TTC549 (cell line): ENCODE data around the gene MGAT4A.

Experiments used
- FAIRE-seq: peaks from 2 replicates; lab custom pipeline; 2012; peaks lifted over from hg19 to GRCh38; lab: Jason Lieb, UNC

Gene MGAT4A

DNA sequence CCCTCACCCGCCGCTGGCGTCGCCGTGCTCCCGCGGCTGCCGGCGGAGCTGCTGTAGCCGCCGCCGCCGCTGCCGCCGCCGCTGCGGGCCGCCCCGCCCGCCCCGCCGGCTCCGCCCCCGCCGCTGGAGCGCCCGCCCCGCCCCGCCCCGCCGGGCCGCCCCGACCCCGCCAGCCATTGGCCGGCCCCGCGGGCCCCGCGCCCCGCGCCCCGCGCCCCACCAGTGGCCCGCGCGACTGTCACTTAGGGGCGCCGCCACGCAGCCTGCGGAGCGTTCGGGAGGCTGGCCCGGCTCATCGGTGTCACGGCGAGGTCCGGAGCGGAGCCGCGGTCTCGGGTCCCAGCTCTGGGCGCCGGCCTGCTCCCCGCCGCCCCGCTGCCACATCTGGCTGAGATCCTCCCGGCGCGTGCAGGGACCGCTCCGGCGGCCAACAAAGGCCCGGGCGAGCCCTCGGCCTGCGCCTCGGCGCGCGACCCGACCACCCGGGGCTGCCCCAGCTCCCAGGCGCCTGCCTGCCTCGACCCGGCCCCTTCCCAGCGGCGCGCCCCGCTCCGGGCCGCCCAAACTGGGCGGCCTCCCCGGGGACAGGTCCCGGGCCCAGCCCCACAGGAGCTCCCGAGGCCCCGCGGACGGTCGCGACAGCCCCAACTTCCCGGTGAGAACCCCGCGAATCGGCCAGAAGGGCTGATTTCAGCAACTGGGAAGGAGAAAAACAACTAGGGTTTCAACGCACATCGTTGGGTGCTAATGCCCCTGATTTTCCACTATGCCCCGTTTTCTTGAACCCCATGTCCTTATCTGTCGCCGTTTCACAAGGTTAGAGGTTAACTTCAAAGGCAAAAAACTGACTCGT lies at the start of gene MGAT4A:
Gene MGAT4A (minus strand): TSS at position 92 of the 853 bp plus-strand sequence. CDS start 4,800 bp downstream, outside the sequence.
- FAIRE-seq, result no peak

DNA sequence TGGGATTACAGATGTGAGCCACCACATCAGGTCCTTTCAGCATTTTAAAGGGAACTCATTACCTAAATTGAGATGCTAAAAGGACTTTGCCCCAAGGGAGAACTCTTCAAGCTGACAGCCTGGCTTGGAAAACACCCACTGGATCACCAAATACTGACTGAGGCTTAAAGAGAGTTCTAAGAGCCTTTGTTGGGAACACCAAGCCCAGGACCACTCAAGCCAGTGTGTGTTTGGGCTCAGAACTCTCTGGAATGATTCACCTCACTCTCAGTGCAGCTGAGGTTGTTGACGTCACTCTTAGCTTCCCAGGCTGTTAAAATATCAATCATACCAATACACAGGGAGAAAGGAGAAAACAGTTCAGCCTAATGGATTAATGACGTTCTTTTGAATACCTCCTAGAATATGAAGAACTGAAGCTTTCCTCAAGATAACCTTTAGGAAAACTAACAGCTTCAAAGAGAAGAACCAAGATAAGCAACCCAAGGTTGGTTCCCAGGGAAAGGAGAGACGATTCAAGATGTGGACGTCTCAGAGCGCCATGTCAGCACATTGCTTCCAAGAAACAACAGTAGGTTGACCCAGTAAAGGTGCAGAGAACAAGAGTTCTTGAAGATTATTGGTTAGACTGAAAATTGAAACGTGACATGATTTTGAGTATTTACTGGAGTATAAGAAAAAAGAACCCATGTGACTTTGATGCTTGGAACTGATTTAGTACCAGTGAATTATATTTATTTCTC lies 48.0 kb upstream of the MGAT4A start:
- FAIRE-seq, result no peak

DNA sequence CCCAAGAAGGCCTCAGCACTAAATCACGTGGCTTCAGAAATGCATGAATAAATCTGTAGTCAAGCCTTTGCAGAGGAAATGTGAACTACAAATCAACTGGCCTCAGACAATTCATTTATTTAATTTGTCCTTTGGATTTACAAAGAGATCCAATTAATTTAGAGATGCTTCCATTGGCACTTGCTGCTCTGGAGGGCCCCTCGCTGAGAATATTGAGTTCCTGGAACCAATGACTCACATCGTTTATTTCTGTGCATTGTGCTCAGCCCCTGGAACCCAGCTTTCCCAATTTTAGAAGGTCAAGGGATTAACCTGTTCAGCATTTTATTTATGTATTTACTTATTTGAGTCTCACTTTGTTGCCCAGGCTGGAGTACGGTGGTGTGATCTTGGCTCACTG lies 47.2 kb upstream of the MGAT4A start:
- FAIRE-seq, result no peak

DNA sequence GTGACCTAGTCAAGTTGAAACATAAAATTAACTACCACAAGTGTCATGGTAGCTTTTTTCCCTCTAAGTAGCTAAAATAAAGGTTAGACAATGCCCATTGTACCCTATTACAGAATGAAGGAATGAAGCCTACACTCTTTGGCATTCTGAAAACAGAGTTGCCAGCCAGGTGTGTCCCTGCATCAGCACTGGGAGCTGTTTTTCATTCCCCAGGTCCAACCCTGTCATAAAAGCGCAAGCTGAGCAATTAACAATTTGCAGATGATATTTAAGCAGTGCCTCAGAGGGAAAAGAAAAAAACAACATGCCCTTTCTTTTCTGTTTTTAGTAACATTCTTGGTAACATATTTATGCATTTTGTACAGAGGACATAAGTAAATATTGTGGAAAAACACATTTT lies 46.8 kb upstream of the MGAT4A start:
- FAIRE-seq, result no peak

DNA sequence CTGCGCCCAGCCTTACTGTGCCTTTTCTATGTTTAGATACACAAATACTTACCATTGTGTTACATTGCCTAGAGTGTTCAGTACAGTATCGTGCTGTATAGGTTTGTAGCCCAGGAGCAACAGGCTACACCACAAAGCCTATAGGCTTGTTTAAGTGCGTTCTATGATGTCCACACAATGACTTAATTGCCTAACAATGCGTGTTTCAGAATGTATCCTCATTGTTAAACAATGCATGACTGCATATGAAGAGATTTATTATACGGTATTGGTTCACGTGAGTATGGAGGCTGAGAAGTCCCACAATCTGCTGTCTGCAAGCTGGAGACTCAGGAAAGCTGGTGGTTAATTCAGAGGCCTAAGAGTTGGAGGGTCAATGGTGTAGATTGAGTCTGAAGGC lies 46.1 kb upstream of the MGAT4A start:
- no peak for FAIRE-seq

DNA sequence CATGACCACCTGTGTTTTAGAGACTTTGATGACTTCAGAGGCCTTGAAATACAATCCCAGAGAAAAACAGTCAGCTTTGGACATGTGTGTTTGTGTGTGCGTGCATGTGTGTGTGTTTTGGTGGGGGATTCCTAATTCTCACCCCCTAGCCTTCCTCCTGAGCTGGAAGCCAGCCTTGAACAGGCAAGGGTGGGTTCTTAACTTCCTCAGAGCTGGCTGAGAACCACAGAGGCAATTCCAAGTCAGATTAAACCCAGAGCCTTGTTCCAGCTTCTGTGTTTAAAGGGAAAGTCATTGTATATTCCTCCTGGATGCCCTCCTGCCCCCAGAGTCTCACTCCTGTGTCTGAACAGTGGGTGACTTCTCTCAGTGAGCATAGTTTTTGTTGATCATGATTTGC lies 45.2 kb upstream of the MGAT4A start:
- FAIRE-seq, result no peak

DNA sequence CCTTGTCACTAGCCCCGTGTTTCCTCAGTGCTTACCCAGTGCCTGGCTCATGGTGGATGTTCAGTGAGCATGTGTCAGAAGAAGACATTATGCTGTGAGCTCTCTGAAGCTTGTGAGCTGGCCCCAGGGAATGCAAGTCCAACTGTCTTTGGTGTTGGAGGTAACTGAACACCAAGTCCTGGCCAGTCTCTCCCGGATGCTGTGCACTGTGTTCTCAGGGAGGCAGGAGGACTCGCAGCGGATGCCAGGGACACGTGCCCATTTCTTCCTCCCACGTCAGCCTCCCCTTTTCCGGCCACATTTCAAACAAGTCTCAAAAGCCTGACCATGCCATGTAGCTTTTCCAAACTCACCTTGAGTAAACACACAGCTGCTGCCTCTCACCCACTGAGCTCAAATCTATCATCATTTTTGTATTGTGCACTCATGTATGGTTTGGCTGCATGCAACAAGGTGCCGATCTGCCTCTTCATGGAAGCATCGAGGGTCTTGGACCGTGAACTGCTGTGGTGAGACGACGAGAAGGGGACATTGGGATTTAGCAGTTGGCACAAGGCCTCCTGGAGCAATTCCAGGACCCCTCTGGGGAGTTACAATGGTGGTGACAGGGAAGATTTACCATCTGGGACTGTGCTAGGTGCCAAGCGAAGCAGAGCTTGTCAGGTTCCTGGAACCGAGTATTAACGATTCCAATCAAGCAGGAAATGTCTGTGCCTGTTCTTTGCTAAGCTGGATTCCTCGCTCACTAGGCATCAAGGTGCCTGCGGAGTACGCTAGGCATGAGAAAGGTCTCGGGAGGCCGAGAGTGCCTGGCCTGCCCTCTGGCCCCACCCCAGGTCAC lies 44.4 kb upstream of the MGAT4A start:
- FAIRE-seq, result no peak

DNA sequence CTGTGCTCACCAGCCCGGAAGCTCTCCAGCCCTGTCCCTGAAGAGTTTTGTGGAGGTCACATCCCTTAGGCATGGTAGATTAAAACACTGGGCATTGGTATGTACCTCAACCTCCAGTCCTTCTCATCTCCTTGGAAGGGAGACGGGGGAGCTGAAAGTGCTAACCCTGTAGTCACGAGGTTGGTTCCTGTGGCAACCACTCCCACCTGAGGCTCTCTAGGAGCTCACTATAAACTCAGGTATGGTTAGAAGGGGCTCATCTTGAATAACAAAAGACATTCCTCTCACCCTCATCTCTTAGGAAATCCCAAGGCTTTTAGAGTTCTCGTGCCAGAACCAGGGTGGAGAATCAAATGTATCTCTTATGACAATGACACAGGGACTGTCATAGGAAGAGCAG lies 43.0 kb upstream of the MGAT4A start:
- no peak for FAIRE-seq

DNA sequence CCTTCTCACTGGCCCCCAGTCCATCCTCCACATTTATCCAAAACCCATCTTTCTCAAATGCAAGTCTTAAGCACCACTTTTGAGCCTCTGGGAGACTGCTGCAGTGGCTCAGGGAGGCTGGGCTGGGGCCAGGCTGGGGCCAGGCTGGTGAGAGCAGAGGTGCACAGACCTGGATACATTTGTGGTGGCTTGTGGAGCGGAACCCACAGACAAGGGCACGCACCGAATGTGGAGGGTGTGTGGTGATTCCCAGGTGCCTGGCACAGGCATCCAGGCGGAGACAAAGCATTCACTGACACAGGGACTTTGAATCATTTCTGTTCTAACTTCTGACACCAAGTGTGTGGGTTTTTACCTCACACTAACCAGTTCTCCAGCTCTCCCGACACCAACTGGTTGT lies 42.2 kb upstream of the MGAT4A start:
- no peak for FAIRE-seq

DNA sequence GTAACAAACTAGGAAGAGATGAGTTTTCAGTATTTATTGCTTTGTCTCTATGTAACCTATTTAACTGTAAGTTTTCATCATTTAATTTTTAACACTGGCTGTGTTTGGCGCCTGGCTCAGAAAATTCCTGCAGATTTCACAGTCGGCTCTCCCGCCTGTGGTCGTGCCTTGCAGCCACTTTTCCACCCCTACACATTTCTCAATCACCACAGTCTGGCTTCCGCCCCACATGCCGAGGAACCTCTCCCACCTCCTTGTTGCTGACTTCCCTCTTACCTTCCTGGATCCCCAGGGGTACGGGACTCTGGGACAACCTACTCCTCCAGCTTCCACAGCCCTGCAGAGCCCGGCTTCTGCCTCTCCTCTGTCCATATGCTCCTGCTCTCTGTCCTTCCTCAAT lies 41.6 kb upstream of the MGAT4A start:
- FAIRE-seq, result no peak

DNA sequence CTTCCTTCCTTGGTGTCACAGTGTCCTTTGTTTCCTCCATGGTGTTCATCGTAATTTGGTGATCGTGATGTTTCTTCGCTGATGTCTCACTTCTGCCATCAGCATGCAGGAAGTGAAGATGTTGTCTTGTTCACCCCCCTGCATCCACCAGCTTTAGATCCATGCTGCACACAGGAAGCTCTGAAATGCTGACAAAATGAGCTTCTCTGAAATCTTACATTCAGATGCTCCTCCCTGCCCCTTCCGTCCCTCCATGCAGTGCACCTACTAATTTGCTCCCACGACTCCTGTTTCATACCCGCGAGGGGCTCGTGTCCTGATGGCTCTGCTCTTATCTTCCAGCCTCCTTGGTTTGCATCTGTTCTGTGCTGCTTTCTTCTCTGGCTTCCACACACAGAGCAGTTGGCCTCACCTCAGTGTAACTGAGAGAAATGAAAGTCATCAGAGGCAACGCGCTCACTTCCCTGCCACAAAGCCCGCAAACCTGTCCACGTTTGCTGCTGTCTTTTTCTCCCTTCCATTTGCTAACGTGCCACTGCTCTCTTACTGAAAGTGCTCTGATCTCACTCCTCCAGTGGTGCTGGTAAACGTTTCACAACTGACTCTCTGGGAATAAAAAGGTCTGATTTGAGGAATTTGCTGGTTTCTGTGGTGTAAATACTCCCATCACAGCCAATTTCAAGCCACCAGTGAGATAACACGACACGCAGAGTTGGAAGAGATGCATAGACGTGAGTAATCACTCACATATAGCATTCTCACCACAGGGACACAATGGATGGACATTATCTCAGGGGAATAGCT lies 41.0 kb upstream of the MGAT4A start:
- no peak for FAIRE-seq

DNA sequence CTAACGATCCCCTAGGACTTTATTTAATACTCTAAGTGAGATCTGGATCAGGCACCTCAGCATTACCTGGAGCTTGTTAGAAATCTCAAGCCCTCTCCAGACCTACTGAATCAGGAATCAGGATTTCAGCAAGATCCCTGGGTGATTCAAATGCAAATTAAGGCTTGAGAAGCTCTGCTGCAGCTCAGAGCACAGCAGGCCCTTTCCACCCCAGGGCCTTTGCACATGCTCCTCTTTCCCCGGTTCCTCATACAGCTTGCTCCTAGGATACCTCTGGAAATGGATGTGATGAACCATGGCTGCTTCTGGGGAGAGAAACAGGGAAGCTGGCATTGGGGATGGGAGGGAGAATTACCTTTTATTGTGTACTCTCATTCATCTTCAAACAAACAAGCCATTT lies 40.3 kb upstream of the MGAT4A start:
- no peak for FAIRE-seq

DNA sequence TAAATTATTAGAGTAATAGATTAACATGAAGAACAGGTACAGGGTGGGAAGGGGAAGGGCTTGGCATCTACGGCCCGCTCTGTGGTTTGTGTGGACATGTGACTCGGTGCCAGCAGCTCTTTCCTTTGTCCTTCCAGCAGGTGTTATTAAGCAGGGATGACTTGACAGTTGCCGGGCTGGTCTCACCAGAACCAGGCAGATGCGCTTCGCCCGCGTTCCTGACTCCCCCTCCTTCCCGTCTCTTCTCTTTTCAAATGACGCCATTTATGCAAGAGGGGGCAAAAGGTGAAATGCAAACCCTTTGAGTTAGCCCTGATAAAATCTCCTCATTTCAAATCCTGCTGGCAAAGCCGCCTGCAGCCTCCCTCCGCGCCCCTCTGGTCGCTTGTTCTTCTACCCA lies 38.9 kb upstream of the MGAT4A start:
- FAIRE-seq, result no peak

DNA sequence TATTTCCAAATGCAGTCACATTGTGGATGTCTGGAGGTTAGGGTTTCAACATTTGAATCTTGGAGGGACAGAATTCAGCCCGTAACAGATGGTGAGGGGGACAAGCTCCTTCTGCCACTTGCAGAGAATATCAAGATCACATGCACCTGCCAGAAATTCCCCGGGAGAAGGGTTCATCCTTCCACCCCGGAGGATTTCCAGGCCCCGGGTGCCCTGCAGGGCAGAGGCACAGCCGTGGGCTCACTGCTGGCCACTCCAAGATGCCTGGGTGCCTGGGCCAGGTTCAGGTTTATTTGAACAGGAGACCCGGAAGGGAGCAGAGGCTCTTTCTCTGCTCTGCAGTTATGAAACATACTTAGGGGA lies 38.2 kb upstream of the MGAT4A start:
- no peak for FAIRE-seq

DNA sequence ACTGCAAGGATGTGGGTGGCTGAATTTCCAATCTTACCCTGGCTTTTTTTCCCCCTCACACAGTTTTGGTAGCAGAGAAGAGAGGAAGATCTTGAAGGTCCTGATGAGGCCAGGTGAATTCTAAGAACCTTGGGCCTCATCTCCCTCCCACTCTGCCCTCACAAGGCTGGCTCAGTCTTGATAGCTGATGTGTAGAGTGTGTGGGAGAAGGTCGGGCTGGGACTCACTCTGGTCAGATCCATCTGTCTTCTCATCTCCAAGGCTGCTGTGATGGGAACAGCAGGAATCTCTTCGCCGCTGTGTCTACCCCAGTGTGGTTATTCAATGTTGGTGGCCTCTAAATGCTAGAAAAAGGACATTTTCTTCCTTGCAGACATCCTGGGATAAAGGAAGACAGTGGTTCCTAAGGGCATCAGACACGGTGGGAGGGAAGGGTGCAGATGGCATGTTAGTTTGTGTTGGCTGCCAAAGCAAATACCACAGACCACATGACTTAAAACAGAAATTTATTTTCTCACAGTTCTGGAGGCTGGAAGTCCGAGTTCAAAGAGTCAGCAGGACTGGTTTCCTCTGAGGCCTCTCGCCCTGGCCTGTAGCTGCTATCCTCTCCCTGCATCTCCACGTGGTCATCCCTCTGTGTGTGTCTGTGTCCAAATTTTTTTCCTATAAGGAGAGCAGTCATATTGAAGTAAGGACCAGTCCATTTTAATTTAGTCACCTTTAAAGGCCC lies 37.6 kb upstream of the MGAT4A start:
- no peak for FAIRE-seq

DNA sequence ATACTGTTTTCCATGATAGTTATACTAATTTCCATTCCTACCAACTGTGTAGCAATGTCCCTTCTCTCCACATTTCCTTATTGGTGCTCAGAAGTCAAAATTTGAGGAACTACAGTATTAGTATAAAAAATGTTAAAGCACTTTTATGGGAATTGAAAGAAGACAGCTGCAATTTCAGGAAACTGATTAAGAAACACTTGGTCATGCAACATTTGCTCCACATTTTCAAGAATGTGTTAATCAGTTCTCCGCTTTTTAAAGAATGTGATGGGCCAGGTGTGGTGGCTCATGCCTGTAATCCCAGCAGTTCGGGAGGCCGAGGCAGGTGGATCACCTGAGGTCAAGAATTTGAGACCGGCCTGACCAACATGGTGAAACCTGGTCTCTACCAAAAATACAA lies 33.6 kb upstream of the MGAT4A start:
- FAIRE-seq, result no peak

DNA sequence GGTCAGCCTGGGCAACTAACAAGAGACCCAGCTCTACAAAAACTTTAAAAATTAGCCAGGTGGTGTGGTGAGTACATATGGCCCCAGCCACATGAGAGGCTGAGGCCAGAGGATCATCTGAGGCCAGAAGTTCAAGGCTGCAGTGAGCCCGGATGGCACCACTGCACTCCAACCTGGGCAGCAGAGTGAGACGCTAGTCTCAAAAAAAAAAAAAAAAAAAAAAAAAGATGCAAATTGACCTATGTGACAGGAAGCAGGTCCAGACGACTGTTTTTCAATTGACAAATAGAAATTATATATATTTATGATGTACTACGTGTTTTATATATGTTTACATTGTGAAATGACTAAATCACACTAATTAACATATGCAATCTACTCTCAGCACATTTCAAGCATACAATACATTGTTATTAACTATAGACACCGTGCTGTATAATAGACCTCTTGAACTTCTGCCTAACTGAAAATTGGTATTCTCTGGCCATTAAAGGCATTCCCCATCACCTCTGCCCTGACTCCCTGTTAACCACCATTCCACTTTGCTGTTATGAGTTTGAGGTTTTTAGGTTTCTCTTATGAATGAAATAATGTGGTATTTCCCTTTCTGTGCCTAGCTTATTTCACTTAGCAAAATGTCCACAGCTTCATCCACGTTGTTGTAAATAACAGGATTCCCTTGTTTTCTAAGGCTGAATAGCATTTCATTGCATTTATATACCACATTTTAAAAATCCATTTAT lies 32.4 kb upstream of the MGAT4A start:
- FAIRE-seq, result no peak

DNA sequence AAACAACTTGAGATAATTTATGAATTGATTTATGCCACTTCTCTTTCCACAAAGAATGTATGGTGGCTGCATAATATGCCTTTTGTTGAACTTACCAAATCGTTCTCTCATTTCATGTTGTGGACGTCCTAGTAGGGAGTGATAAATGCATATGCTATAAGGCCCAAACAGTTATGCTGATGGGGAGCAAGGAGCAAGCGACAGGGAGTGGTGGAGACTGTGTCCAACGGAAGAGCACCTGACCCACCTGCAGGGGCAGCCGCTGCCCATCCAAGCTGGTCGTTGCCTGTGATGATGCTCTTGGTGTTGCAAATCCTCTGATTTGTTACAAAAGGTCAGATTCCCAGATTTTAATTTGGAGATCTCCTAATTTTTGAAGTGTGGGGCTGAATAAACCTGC lies 31.0 kb upstream of the MGAT4A start:
- no peak for FAIRE-seq

DNA sequence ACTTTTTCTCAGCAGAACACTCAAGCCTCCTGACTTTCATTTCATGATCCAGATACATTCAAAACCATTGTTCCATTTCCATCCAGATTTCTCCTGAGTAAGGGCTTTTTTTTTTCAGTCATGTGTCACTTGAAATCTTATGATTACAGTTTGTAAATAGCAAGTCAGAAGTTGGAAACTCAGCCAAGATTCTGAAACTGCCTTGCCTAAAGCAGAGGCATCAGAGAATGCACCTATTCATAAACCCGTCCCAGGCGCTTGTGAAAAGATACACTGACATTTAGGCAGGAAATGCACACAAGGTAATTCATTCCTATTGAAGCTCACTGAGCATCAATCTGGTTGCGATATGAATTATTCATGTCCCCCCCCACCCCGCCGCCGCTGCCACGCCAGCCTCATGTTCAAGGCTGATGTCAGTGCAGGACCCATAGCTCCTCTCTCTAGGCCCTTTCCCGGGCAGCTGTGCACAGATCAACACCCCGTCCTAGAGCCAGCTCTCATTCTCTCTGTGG lies 30.4 kb upstream of the MGAT4A start:
- no peak for FAIRE-seq

DNA sequence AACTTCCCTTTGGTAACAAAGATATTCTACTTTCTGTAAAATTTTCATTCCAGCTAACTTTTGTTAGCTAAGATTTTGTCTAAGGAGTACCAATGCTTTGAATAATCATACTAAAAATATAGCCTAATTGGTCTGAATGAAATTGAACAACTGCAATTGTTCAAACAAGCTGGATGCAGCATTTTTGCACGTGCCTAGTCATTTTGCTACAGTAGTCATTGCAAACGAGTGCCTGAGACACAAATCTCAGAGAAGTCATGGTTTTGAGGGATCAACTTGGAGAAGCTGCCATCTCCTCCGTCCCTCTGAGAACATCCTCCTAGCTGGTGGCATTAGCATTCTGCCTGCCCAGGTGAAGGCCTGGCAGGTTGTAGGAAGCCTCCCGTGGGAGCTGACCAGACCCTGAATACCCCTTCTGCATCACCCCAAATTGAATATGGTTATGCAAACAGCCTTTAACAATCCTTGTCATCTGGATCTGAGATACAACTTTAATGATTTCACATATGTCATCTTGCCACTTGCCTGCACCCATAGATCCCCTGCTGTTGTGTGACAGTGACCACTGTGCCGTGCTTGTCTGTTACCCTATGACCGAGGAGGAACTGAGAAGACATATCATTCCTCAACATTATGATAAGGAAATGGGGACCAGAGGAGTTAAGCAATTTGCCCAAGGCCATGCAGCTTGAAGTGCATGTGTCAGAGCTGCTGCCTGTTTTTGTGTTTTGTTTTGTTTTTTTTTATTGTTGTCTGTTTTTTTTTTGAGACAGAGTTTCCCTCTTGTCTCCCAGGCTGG lies 29.1 kb upstream of the MGAT4A start:
- FAIRE-seq, result no peak
